H54 (cell line): ENCODE results near the gene GAK.

Source experiments
- DNase-seq: peaks from one replicate; pipeline ENCODE4 v3.0.0; 2011; ENCODE audit warnings: low spot score, mixed read lengths; ENCODE audit not compliant: insufficient read length
- FAIRE-seq: peaks from 3 replicates; lab custom pipeline; 2011; peaks lifted over from hg19 to GRCh38; lab: Jason Lieb, UNC
- POLR2A ChIP-seq: IDR thresholded peaks from 2 replicates; pipeline ENCODE4 v1.6.1; 2011; ENCODE audit warnings: low read depth, mild to moderate bottlenecking, low read length

GAK gene

DNA sequence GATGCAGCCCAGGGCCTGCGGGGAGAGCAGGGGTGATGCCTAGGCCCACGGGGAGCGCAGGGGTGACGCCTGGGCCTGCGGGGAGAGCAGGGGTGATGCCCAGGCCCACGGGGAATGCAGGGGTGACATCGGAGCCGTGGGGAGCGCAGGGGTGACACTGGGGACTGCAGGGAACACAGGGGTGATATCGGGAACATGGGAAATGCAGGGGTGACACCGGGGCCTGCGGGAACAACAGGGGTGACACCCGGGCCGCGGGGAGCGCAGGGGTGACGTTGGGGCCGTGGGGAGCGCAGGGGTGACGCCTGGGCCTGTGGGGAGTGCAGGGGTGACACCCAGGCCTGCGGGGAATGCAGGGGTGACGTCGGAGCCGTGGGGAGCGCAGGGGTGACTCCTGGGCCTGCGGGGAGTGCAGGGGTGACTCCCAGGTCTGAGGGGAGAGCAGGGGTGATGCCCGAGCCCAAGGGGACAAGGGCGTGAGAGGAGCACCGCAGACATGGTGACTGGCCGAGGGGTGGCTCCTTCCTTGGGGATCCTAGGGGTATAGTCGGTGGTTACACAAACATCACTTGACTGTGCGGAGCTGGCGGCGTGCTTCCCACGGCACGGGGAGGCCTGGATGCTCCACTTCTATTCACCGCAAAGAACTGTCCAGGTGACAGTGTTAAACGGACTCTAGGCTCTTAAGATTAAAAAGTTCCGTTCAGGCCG lies 38.0 kb downstream of the GAK start:
- no peak for FAIRE-seq

DNA sequence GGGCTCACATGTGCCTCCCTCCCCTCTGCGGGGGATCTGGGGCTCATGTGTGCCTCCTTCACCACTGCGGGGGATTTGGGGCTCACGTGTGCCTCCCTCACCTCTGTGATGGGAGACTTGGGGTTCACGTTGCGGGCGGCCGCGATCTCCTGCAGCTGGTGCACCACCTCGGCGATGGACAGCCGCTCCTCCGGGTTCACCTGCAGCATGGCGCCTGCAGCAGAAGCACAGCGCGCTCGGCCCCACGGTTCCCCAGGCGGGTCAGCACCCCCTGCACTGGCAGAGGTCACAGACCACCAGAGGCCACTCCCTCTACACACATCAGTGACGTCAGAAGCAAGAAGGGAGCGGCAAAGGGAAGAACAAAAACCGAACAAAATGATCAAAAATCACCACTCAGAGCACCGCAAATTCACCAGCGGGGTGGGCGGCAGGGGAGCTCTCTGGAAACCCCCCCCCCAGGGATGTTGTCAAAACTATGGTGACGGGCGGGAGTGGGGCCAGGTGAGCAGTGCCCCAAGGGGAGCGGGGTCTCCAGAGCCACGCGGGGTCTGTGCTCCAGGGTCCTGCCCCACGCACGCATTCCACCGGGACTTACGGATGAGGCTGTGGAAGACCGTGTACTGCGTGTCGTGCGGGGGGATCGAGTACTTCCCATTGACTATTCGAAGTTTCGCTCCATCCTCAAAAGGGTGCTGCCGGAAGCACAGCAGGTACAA lies 38.7 kb downstream of the GAK start:
- FAIRE-seq (no peak), DNase-seq (no peak)
- no peak for TF ChIP-seq POLR2A

More for the DNA sequence above, 38.0 kb downstream of the GAK start:
- no peak for DNase-seq
- no peak for TF ChIP-seq POLR2A

DNA sequence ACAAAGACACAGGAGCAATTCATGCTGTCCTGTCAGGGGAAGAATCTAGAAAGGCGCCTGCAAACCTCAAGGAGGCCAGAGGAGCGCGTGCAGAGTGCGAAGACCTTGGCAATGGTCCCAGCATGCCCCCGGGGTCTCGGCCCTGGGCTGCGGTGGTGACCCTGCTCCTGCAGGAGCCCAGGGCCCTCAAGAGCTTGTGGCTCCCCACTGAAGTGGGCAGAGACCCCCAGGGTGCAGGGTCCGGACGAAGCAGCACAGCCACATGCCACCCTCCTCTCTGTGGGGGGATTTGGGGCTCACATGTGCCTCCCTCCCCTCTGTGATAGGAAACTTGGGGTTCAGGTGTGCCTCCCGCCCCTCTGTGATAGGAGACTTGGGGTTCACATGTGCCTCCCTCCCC lies 39.3 kb downstream of the GAK start:
- no peak for TF ChIP-seq POLR2A
- FAIRE-seq (no peak), DNase-seq (no peak)

DNA sequence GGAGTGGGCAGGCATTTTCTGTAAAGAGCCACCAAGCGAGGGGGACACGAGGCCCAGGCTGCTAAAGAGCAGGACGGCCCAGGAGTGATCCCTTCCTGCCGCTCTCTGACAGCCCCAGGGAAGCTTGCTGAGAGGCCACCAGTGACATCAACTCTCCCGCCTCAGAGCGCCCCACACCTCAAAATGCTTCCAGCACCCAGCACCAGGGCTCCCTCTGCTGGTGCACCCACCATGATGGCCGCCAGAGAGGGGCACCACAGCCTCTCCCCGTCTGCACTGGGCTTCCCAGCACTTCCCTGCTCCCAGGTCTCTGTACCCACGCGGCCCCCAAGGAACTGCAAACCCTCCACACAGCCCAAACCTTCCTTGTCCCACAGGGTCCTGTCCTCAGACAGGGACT lies 40.4 kb downstream of the GAK start:
- DNase-seq: peak; percentile 15
- FAIRE-seq: no peak
- TF ChIP-seq POLR2A: no peak

DNA sequence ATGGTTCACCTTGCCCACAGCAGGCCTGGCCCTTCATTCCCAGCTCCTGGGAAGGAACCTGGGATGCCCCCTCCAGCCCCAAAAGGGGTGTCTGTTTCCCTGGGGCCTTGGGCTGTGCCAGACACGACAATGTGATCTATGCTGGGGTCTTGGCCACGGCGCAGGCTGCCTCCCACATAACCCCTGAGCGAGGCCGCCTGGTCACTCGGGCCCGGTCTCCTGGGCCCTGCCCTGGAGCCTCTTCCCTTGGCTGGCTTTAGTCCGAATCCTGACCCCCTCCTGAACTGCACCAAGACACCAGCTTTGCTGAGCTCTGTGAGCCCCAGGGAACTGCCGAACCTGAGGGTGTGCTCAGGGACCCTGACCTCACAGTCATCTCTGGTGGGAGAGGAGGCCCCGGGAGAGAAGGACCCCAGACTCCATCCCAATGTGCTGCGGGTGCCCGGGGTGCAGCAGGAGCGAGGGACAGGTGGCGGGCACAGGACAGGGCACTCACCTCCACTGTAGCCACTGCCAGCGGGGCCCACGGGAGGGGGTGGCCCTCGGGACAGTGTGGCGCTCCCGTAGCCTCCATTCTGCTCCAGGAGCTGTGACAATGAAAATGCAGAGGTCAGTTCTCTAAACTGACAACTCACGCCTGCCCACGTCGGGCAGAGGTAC lies 42.0 kb downstream of the GAK start:
- TF ChIP-seq POLR2A: no peak
- no peak for DNase-seq
- FAIRE-seq: no peak

DNA sequence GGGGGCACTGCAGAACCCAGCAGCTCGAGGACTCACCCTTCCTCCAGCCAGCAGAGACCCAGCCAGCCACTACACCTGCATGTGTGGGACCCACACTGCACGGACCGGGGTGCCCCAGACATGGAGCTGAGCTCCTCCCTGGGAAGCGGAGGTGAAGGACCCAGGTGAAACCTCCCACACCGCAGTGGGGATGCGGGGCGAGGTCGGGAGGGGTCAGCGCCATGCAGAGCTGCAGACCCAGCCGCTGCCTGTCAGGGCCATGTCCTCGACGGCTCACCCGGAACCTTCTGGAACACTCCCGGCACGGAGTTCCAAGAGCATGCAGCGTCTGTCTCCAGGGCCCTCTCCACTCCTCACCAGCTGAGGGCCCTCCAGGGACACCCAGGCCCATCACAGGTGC lies 42.6 kb downstream of the GAK start:
- FAIRE-seq (no peak), DNase-seq (no peak)
- TF ChIP-seq POLR2A: no peak

DNA sequence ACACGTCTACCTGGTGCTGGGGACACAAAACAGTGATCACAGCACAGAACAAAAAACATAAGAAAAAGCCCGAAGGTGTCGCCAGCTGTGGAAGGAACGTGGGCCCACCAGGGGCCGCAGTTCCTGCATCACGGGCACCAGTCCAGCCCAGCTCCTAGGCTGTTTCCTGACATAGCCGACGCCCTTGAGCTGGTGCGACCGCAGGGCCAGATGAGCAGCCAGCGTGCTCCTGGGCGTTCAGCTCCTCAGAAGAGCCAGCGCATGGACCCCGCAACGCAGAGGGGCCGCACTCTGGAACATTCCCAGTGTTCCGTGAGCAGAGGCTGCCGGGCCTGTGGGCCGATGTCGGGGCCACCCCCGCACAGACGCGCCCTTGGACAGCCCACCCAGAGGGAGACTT lies 44.1 kb downstream of the GAK start:
- FAIRE-seq (no peak), DNase-seq (no peak)
- TF ChIP-seq POLR2A: no peak

DNA sequence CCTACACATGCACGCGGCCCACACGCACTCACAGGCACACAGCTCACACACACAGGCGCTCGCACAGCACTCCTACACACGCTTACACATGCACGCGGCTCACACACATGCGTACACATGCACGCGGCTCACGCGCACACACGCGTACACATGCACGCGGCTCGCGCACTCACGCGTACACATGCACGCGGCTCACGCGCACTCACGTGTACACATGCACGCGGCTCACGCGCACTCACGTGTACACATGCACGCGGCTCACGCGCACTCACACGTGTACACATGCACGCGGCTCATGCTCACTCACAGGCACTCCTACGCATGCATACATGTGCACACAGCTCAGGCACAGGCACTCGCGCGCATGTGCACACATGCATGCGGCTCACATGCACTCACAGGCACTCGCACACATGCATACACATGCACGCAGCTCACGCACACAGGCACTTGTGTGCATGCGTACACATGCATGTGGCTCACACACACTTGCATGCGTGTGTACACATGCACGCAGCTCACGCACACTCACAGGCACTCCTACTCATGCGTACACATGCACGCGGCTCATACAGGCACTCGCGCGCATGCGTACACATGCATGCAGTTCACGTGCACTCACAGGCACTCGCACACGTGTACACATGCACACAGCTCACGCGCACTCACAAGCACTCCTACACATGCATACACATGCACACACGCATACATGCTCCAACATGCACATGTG lies 44.9 kb downstream of the GAK start:
- FAIRE-seq: no peak
- TF ChIP-seq POLR2A: no peak
- DNase-seq: no peak

DNA sequence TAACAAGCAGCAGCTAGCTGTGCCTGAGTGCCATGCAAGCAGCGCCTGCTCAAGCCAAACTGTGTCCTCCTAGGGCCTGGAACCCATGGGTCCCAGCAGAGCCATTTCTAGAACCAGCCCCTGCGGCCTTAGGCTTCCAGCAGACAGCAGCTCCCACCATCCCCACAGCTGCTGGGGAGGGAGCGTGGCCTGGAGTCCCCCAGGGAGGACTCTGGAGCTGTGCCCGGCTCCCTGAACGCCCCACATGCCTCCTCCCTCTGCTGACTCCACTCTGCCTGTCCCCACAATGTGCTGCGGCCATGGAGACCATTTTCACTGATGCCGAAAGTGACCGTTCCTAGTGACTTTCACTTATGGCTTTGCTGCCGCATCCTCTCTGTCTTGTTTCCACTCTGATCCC lies 45.9 kb downstream of the GAK start:
- FAIRE-seq (no peak), DNase-seq (no peak)
- TF ChIP-seq POLR2A: no peak

DNA sequence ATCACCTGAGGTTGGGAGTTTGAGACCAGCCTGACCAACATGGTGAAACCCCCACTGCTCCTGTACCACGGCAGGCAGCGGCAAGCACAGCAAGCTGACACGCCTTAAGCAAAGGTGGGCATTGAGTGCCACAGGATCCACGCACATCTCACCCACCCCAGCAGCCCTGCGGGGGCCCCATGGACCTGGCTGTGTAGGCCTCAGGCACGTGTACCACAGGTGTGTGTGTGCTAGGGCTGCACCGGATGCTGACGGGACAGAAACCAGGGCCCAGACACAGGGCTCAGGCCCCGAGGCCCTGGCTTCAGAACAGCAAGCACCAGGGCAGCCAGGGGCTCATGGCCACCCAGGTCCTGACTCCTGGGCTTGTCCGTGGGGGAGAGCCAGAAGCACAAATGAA lies 46.8 kb downstream of the GAK start:
- DNase-seq (no peak), FAIRE-seq (no peak)
- no peak for TF ChIP-seq POLR2A

DNA sequence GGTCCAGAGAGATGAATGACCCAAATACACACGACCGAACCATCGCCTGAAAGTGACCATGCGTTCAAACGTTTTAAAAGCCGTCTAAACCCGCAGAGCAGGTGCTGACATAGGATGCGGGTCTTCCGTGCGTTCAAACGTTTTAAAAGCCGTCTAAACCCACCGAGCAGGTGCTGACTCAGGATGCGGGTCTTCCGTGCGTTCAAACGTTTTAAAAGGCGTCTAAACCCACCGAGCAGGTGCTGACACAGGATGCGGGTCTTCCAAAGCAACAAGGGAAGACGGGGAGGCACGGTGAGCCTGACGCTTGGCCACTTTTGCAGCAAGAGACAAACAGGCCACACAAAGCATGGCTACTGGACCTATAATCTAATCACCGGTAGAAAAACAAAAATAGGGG lies 47.2 kb downstream of the GAK start:
- no peak for DNase-seq
- no peak for FAIRE-seq
- no peak for TF ChIP-seq POLR2A

DNA sequence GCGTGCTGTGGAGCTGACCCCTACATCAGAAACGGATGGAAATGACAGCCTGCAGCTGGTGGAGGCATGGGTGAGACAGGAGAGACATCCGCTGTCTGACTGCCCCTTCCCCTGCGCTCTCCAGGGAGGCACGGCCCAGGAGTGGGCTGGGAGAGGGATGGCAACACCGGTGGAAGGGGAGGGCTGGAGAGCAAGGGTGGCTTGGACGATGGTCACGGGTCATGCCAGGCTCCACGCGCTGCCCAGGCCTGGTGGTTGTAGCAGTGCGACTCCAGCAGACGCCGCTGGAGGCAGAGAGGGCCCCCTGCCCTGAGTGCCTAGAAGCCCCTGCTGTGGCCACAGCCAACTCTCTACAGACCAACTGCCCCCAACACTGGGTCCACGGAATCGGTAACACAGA lies 47.9 kb downstream of the GAK start:
- no peak for DNase-seq
- no peak for FAIRE-seq
- TF ChIP-seq POLR2A: no peak

DNA sequence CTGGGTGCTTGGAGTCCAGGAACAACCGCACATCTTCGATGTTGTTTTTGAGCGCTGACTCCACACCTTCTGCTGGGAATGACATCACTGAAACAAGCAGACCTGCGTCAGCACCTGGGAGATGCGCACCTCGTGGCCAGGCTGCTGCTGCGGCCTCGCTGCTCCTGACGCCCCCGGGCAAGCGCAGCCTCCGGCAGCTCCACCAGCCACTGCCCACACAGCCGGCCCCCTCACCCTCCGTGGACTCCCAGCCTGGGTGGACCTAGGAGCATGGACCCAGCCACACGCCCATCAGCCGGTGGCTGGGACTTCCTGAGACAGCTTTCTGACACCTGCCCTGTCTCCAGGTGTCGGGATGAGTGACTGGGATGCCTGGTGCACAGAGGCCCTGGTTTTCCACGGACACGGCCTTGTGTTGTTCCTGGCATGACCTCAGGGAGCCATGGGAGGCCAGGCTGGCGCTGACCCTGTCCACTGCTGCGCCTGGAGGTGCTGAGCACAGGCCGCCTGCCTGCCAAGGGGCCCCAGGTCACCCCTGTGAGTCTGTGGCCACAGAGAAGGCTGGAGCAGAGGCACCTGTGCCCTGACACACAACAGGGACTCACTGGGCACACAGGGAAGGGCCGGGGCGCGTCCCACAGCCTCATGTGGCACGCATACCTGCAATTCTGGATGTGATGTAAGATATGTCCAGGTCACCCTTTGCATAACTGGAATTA lies 48.6 kb downstream of the GAK start:
- FAIRE-seq (no peak), DNase-seq (no peak)
- no peak for TF ChIP-seq POLR2A
